GM23338 (cell line): ENCODE results near the gene EPS8L2. TPM values are rescaled to one million over a fixed set of nuclear protein-coding genes. Genes with fewer than 3 reads are reported as not detected.

ENCODE experiments used
- ATAC-seq: fragments of 200-7000 bp; cut with Tn5 transposase; 3 replicates; pipeline ENCODE4 v1.9.1; 2020
- DNase-seq: peaks from one replicate; pipeline ENCODE4 v3.0.0-alpha.2; 2015; ENCODE audit warnings: low spot score
- H2AFZ ChIP-seq: fragments of 200-600 bp; sonication (generic); 2 replicates; pipeline ENCODE4 v1.8.0; 2016; ENCODE audit warnings: antibody characterized with exemption, mild to moderate bottlenecking, moderate library complexity
- H3F3A ChIP-seq: fragments of 200-600 bp; sonication (generic); replicated peaks from 2 replicates; pipeline ENCODE4 v1.8.0; 2017; ENCODE audit warnings: antibody characterized with exemption, mixed run types, low read depth
- H3K27ac ChIP-seq: fragments of 200-600 bp; sonication (generic); 2 replicates; pipeline ENCODE4 v1.6.1; 2016; ENCODE audit warnings: low read depth
- H3K27me3 ChIP-seq: fragments of 200-600 bp; sonication (generic); 2 replicates; pipeline ENCODE4 v1.8.0; 2016; ENCODE audit warnings: mild to moderate bottlenecking, mixed run types, moderate library complexity; ENCODE audit not compliant: insufficient read depth
- H3K36me3 ChIP-seq: fragments of 200-600 bp; sonication (generic); 2 replicates; pipeline ENCODE4 v1.8.0; 2016; ENCODE audit warnings: mild to moderate bottlenecking; ENCODE audit not compliant: insufficient read depth
- H3K4me1 ChIP-seq: fragments of 200-600 bp; sonication (generic); 2 replicates; pipeline ENCODE4 v1.8.0; 2016; ENCODE audit warnings: mild to moderate bottlenecking, moderate library complexity; ENCODE audit not compliant: insufficient read depth
- H3K4me2 ChIP-seq: fragments of 200-600 bp; sonication (generic); 2 replicates; pipeline ENCODE4 v1.7.1; 2017; ENCODE audit warnings: mixed run types
- H3K4me3 ChIP-seq: fragments of 200-600 bp; sonication (generic); 2 replicates; pipeline ENCODE4 v1.6.1; 2016; ENCODE audit warnings: mixed run types
- H3K79me2 ChIP-seq: fragments of 200-600 bp; sonication (generic); replicated peaks from 2 replicates; pipeline ENCODE4 v1.8.0; 2017; ENCODE audit warnings: mild to moderate bottlenecking; ENCODE audit not compliant: insufficient read depth
- H3K9me2 ChIP-seq: fragments of 200-600 bp; sonication (generic); 2 replicates; pipeline ENCODE4 v1.8.0; 2017; ENCODE audit not compliant: insufficient read depth
- H4K20me1 ChIP-seq: fragments of 200-600 bp; sonication (generic); replicated peaks from 2 replicates; pipeline ENCODE4 v1.8.0; 2017; ENCODE audit warnings: mild to moderate bottlenecking; ENCODE audit not compliant: insufficient read depth
- H3K27ac Mint-ChIP-seq: 2 replicates; pipeline ENCODE4 v1.8.0; 2020; ENCODE audit warnings: inconsistent platforms, mild to moderate bottlenecking, moderate library complexity, mixed read lengths
- H3K27me3 Mint-ChIP-seq: 3 replicates; pipeline ENCODE4 v1.8.0; 2022; ENCODE audit warnings: low read depth, mild to moderate bottlenecking, moderate library complexity, mixed read lengths, inconsistent platforms; ENCODE audit not compliant: insufficient read depth, poor library complexity
- H3K36me3 Mint-ChIP-seq: 3 replicates; pipeline ENCODE4 v1.8.0; 2021; ENCODE audit warnings: low read depth, mild to moderate bottlenecking, inconsistent platforms, moderate library complexity, mixed read lengths
- H3K4me1 Mint-ChIP-seq: 3 replicates; pipeline ENCODE4 v1.8.0; 2020; ENCODE audit warnings: mild to moderate bottlenecking, inconsistent platforms, mixed read lengths
- H3K4me3 Mint-ChIP-seq: 3 replicates; pipeline ENCODE4 v1.8.0; 2021; ENCODE audit warnings: moderate library complexity, mild to moderate bottlenecking, inconsistent platforms, mixed read lengths
- H3K9me3 Mint-ChIP-seq: 3 replicates; pipeline ENCODE4 v1.8.0; 2020; ENCODE audit warnings: moderate library complexity, mild to moderate bottlenecking, inconsistent platforms, mixed read lengths
- CREB1 ChIP-seq: fragments of 250-450 bp; sonication (Bioruptor Pico); IDR thresholded peaks from 2 replicates; pipeline ENCODE4 v1.5.0; 2020; ENCODE audit warnings: low read depth, mild to moderate bottlenecking, moderate library complexity
- CTCF ChIP-seq, 2 experiments: fragments of 200-600 bp in 1 of 2; sonication (generic) in 1 of 2; conservative IDR thresholded peaks; 2 replicates each; pipeline versions ENCODE4 v1.5.1 to v1.6.1; 2016 to 2017; ENCODE audit warnings: antibody characterized with exemption in 2 of 2, low read depth in 2 of 2, mild to moderate bottlenecking in 2 of 2, moderate library complexity in 1 of 2
- ETS1 ChIP-seq: IDR thresholded peaks from 2 replicates; pipeline ENCODE4 v1.6.1; 2016; ENCODE audit warnings: antibody characterized with exemption
- EZH2 ChIP-seq: fragments of 200-600 bp; sonication (generic); IDR thresholded peaks from one replicate; pipeline ENCODE4 v1.8.0; 2017; ENCODE audit warnings: antibody characterized with exemption, mild to moderate bottlenecking, low read depth; ENCODE audit not compliant: unreplicated experiment
- EZH2phosphoT487 ChIP-seq: fragments of 200-600 bp; sonication (generic); IDR thresholded peaks from one replicate; pipeline ENCODE4 v1.8.1; 2018; ENCODE audit warnings: antibody characterized with exemption; ENCODE audit not compliant: unreplicated experiment
- JUNB ChIP-seq: IDR thresholded peaks from one replicate; pipeline ENCODE4 v1.6.1; 2016; ENCODE audit warnings: antibody characterized with exemption; ENCODE audit not compliant: unreplicated experiment
- NANOG ChIP-seq: IDR thresholded peaks from 2 replicates; pipeline ENCODE4 v1.6.1; 2016; ENCODE audit warnings: antibody characterized with exemption, borderline replicate concordance
- POLR2AphosphoS5 ChIP-seq: IDR thresholded peaks from 2 replicates; pipeline ENCODE4 v1.6.1; 2016; ENCODE audit warnings: antibody characterized with exemption, low read depth
- REST ChIP-seq: IDR thresholded peaks from one replicate; pipeline ENCODE4 v1.6.1; 2018; ENCODE audit warnings: antibody characterized with exemption; ENCODE audit not compliant: unreplicated experiment
- STAT1 ChIP-seq: IDR thresholded peaks from one replicate; pipeline ENCODE4 v1.6.1; 2016; ENCODE audit warnings: antibody characterized with exemption; ENCODE audit not compliant: unreplicated experiment
- ZNF114 ChIP-seq: fragments of 250-450 bp; sonication (Bioruptor Pico); IDR thresholded peaks from 2 replicates; pipeline ENCODE4 v1.5.0; 2020; ENCODE audit warnings: mild to moderate bottlenecking, moderate library complexity
- ZNF331 ChIP-seq: fragments of 250-450 bp; sonication (Bioruptor Pico); IDR thresholded peaks from 2 replicates; pipeline ENCODE4 v1.5.0; 2020; ENCODE audit warnings: low read depth, mild to moderate bottlenecking, moderate library complexity
- ZNF462 ChIP-seq: fragments of 250-450 bp; sonication (Bioruptor Pico); IDR thresholded peaks from 2 replicates; pipeline ENCODE4 v1.5.0; 2020; ENCODE audit warnings: mild to moderate bottlenecking, moderate library complexity
- polyA plus RNA-seq: library from polyadenylated mRNA; unstranded; fragments of >200 nt; fragmentation: Nextera tagmentation; extraction: Ambion mirVana; gene quantifications from 2 replicates; pipeline ENCODE4 v1.2.1, GENCODE V29; 2016
- total RNA-seq: library from RNA; depleted of rRNA; stranded (reverse); fragments of >200 nt; shearing (Covaris generic); gene quantifications from 2 replicates; pipeline ENCODE4 v1.2.3, GENCODE V29; 2014

Gene EPS8L2
- total and polyA plus RNA-seq, 2 experiments from 2014 or later = 38.7 to 59.4 TPM

DNA sequence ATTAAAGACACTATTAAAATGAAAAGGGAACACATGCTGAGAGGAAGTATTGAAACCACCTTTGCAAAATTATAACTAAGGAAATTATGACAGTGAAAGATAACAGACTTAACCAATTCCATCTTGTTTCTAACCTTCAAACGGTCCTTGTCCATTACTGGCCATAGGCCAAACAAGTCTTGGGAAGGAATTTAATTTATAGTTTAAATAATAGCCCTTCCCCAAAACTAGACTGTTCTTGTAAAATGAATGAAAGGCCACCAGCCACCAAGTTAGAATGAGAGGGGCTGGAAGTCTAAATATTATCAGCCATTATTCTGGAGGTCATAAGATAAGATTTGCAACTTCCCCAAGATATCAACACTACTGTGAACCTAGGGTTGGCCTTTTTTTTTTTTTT lies 39.4 kb downstream of the EPS8L2 start:
- Mint-ChIP-seq H3K4me3 (peak overlapping the region; percentile 36; the same call in 1 of the 3 replicates), H3K4me1 (peaks cover 27% of the 10 kb centered on the region), H3K27me3 (peaks cover 25% of the 10 kb centered on the region), H3K9me3 (peaks cover 18% of the 10 kb centered on the region; the same call in 2 of the 3 replicates), H3K27ac (no peak overlapping the region), H3K36me3 (peaks cover 14% of the 10 kb centered on the region)
- H3K4me2 ChIP-seq = peak overlapping the region; percentile 97; the same call in 1 of the 2 replicates
- H3K27ac ChIP-seq = peak overlapping the region; percentile 95
- H3K27me3 ChIP-seq = no peaks in the 10 kb centered on the region
- peaks cover 15% of the 10 kb centered on the region for H4K20me1 ChIP-seq
- no peaks in the 10 kb centered on the region; the same call in 1 of the 2 replicates for H3K9me2 ChIP-seq
- H3K36me3 ChIP-seq = no peaks in the 10 kb centered on the region; the same call in 1 of the 2 replicates
- peaks cover 31% of the 10 kb centered on the region for H3K79me2 ChIP-seq
- peaks cover 34% of the 10 kb centered on the region for H3K4me1 ChIP-seq
- DNase-seq = no peak
- peaks cover 14% of the 10 kb centered on the region for H3F3A ChIP-seq
- ATAC-seq = no peak
- no peak overlapping the region for H2AFZ ChIP-seq
- H3K4me3 ChIP-seq = no peak overlapping the region
- TF ChIP-seq ZNF114 (CRISPR knock-in tag) (no peak), ZNF331 (CRISPR knock-in tag) (no peak), ZNF462 (CRISPR knock-in tag) (no peak), NANOG (no peak), EZH2 (no peak), POLR2AphosphoS5 (no peak), EZH2phosphoT487 (no peak), STAT1 (no peak), JUNB (no peak), CTCF (conservative IDR thresholded peaks at IDR 0.05; ENCODE audit: low read depth in 2 of 2) (no peak), CREB1 (CRISPR knock-in tag) (no peak), REST (no peak), ETS1 (no peak)
